AG04450 (cell line): ENCODE measurements around the gene ASCC2. TPM values are rescaled to one million over a fixed set of nuclear protein-coding genes. Genes with fewer than 3 reads are reported as not detected.

Source experiments
- CTCF ChIA-PET: fragments of 300-600, 350-600 bp; formaldehyde crosslinking; extraction: SDS; loops from one replicate; lab custom pipeline; 2022; ENCODE audit warnings: antibody characterized with exemption, inconsistent platforms; lab: Charles Lee
- POLR2A ChIA-PET: fragments of 350-600 bp; formaldehyde crosslinking; extraction: SDS; loops from one replicate; lab custom pipeline; 2021; ENCODE audit warnings: antibody characterized with exemption, inconsistent platforms; lab: Yijun Ruan, JAX
- DNase-seq: peaks from one replicate; pipeline ENCODE4 v3.0.0-alpha.2; 2011; ENCODE audit warnings: low read depth, low spot score
- H3K27ac ChIP-seq: one replicate; pipeline ENCODE4 v1.5.1; 2012; ENCODE audit warnings: low read depth, low read length, control low read depth
- H3K27me3 ChIP-seq: one replicate; pipeline ENCODE4 v1.6.0; 2012; ENCODE audit warnings: low read length; ENCODE audit not compliant: control insufficient read depth, insufficient read depth
- H3K4me3 ChIP-seq: 2 replicates; pipeline ENCODE4 v1.5.1; 2011; ENCODE audit warnings: mild to moderate bottlenecking, low read depth, low read length, control low read depth
- H3K9me3 ChIP-seq: 2 replicates; pipeline ENCODE4 v1.5.1; 2012; ENCODE audit warnings: low read length; ENCODE audit not compliant: control insufficient read depth, insufficient read depth
- CTCF ChIP-seq: IDR thresholded peaks from 2 replicates; pipeline ENCODE4 v1.5.1; 2011; ENCODE audit warnings: low read depth, low read length, control low read depth, inconsistent platforms
- polyA plus RNA-seq: library from polyadenylated mRNA; depleted of rRNA; stranded (reverse); fragments of >200 nt; gene quantifications from 2 replicates; pipeline ENCODE4 v1.2.3, GENCODE V29; 2011

The ASCC2 gene
- polyA plus RNA-seq, 1 experiment, result 45.9 TPM

- no peak for TF ChIP-seq CTCF
- ChIA-PET POLR2A (no interaction called here), CTCF (interaction anchor here (1.0 kb wide), 1 partner anchor 131 kb away, joined by 3 read pairs; no protein-coding TSS in a partner anchor)
- H3K4me3 ChIP-seq, result no peak overlapping the region
- no peak for DNase-seq
- H3K9me3 ChIP-seq, result no peaks in the 10 kb centered on the region
- no peak overlapping the region for H3K27ac ChIP-seq
- H3K27me3 ChIP-seq, result peaks cover 2% of the 10 kb centered on the region
These were observed 35.9 kb upstream of the ASCC2 start for GRCh38 chr22:29873943-29874342.

- ChIA-PET POLR2A (no interaction called here), CTCF (no interaction called here)
These were observed 34.9 kb upstream of the ASCC2 start for GRCh38 chr22:29872989-29873388.

GRCh38 chr22:29872144-29872893 lies 34.2 kb upstream of the ASCC2 start:
- Histone ChIP-seq H3K9me3 (no peaks in the 10 kb centered on the region), H3K27ac (no peak overlapping the region), H3K27me3 (peaks cover 2% of the 10 kb centered on the region), H3K4me3 (no peak overlapping the region)
- ChIA-PET POLR2A (no interaction called here), CTCF (no interaction called here)
- no peak for DNase-seq
- no peak for TF ChIP-seq CTCF

More at GRCh38 chr22:29872989-29873388, 34.9 kb upstream of the ASCC2 start:
- peaks cover 2% of the 10 kb centered on the region for H3K27me3 ChIP-seq
- no peak overlapping the region for H3K27ac ChIP-seq
- no peak for TF ChIP-seq CTCF
- H3K9me3 ChIP-seq, result no peaks in the 10 kb centered on the region
- H3K4me3 ChIP-seq, result no peak overlapping the region
- no peak for DNase-seq

GRCh38 chr22:29871684-29872083 lies 33.6 kb upstream of the ASCC2 start:
- CTCF ChIA-PET, result no interaction called here
- no peak overlapping the region for H3K27ac ChIP-seq
- POLR2A ChIA-PET, result no interaction called here

More at GRCh38 chr22:29871684-29872083, 33.6 kb upstream of the ASCC2 start:
- Histone ChIP-seq H3K27me3 (peaks cover 2% of the 10 kb centered on the region), H3K4me3 (no peak overlapping the region), H3K9me3 (no peaks in the 10 kb centered on the region)
- TF ChIP-seq CTCF, result no peak
- DNase-seq, result no peak
